GM18498 (cell line): ENCODE data around the gene ZFYVE21.
"Not testable (repeated sequence)": the region's sequence is repeated elsewhere in the genome, so short reads cannot be mapped to it uniquely, and the experiment has no call there.

ENCODE experiments used
- ATAC-seq: cut with Tn5 transposase; IDR thresholded peaks from one replicate; pipeline ENCODE4 v1.9.1; 2021; ENCODE audit warnings: mild to moderate bottlenecking, moderate library complexity; ENCODE audit not compliant: unreplicated experiment

Gene ZFYVE21

GRCh38 chr14:103758059-103758776 is 42.6 kb downstream of the ZFYVE21 start:
- ATAC-seq = no peak

GRCh38 chr14:103762036-103762435 is 46.4 kb downstream of the ZFYVE21 start:
- ATAC-seq = no peak

DNA sequence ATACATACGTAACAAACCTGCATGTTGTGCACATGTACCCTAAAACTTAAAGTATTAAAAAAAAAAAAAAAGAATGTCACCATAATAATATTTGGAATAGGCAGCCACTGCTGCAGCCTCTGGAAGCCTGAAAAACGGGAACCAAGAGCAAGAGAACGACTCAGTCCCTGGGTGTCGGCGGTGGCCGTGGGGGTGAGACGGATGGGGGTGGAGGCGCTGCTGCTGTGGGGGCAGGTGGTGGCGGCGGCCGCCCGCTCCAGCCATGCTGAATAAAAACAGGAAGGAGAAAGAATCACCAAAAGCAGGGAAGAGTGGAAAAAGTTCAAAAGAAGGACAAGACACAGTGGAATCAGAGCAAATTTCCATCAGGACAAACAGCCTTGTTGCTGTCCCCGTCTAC is 46.9 kb downstream of the ZFYVE21 start:
- ATAC-seq = no peak

DNA sequence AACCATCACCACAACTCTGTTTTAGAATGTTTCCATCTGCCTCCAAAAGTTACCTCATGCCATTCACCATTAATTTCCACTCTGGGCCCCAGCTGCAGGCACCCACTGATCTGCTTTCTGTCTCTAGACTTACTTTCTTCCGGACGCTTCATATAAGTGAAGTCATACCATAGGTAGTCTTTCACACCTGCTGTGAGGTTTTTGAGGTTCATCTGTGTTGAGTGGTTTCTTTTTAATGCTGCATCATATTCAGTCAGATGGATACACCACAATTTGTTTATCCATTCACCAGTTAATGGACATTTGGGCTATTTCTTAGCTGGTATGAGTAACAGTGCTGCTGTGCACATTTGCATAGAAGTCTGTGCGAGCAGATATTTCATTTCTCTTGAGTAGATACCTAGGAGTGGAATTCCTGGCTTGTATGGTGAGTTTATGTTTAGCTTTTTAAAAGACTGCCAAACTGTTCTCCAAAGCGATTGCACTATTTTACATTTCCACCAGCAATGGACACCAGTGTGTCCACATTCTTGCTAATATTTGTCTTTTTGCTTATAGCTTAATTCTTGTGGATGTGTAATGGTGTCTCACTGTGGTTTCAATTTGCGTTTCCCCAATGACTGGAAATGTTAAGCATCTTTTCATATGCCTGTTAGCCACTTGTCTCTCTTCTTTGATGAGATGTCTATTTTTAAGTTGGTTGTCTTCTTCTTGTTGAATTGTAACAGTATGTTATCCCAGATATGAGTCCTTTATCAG is 48.3 kb downstream of the ZFYVE21 start:
- no peak for ATAC-seq

GRCh38 chr14:103765526-103765925 is 49.9 kb downstream of the ZFYVE21 start:
- no peak for ATAC-seq

- no peak for ATAC-seq
Measured at GRCh38 chr14:103767336-103767894, 51.8 kb downstream of the ZFYVE21 start.

DNA sequence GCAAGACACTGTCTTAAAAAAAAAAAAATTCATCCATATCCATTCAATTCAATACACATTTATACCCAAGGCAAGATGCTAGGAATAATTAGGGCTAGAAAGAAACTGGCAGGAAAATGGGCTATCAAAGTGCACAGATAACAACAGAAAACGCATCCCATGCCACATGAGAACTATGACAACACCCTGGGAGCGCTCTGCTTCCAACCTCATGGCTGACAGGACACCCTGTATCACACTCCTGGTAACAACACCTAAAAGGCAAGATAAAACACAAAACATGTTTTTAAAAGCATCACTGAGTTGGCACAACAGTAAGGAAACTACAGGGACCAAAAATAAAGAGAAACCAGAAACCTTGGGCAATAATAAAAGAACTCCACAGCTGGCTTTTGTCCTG is 54.9 kb downstream of the ZFYVE21 start:
- no peak for ATAC-seq

- ATAC-seq = no peak
Measured at GRCh38 chr14:103770902-103771301, 55.3 kb downstream of the ZFYVE21 start.

- ATAC-seq = no peak
Measured at GRCh38 chr14:103772078-103772712, 56.6 kb downstream of the ZFYVE21 start.

- no peak for ATAC-seq
Measured at GRCh38 chr14:103773521-103773920, 57.9 kb downstream of the ZFYVE21 start.

- ATAC-seq = no peak
Measured at GRCh38 chr14:103775506-103775905, 59.9 kb downstream of the ZFYVE21 start.

- not testable (repeated sequence) for ATAC-seq
Measured at GRCh38 chr14:103776319-103776718, 60.7 kb downstream of the ZFYVE21 start.

DNA sequence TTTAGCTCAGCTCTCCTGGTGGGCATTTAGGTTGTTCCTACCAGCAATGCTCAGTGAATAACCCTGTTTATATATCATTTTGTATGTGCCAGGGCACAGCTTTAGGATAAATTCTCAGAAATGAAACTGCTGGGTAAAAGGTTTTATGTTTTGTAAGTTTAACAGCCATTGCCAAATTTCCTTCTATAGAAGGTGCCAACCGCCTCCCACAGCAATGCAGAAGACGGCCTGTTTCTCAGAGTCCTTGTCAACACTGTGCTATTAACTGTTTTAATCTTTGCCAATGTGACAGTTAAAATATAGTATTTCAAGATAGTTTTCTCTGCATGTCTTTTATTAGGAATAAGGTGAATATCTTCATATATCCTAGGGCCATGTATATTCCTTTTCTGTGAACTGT is 66.8 kb downstream of the ZFYVE21 start:
- no peak for ATAC-seq
